Smooth muscle cell (in vitro differentiated cells): ENCODE results near the gene BCL2L13. TPM values are rescaled to one million over a fixed set of nuclear protein-coding genes. Genes with fewer than 3 reads are reported as not detected.

ENCODE experiments used
- DNase-seq: peaks from one replicate; lab custom pipeline; 2025; ENCODE audit not compliant: unreplicated experiment; lab: John Stamatoyannopoulos, UW
- H2AFZ ChIP-seq: fragments of 200-600 bp; sonication (generic); 2 replicates; pipeline ENCODE4 v1.6.0; 2016; ENCODE audit warnings: antibody characterized with exemption, low read depth, mild to moderate bottlenecking
- H3F3A ChIP-seq: fragments of 200-600 bp; sonication (generic); 2 replicates; pipeline ENCODE4 v1.6.0; 2017; ENCODE audit warnings: antibody characterized with exemption, low read depth
- H3K27ac ChIP-seq: fragments of 200-600 bp; sonication (generic); 2 replicates; pipeline ENCODE4 v1.5.1; 2016; ENCODE audit warnings: low read depth, mild to moderate bottlenecking
- H3K27me3 ChIP-seq: fragments of 200-600 bp; sonication (generic); 2 replicates; pipeline ENCODE4 v1.6.1; 2016; ENCODE audit warnings: low read depth, mild to moderate bottlenecking
- H3K36me3 ChIP-seq: fragments of 200-600 bp; sonication (generic); 2 replicates; pipeline ENCODE4 v1.5.1; 2016; ENCODE audit warnings: low read depth
- H3K4me1 ChIP-seq: fragments of 200-600 bp; sonication (generic); 2 replicates; pipeline ENCODE4 v1.5.1; 2016; ENCODE audit warnings: low read depth
- H3K4me2 ChIP-seq: fragments of 200-600 bp; sonication (generic); 2 replicates; pipeline ENCODE4 v1.6.0; 2016; ENCODE audit warnings: mild to moderate bottlenecking
- H3K4me3 ChIP-seq: fragments of 200-600 bp; sonication (generic); 2 replicates; pipeline ENCODE4 v1.5.1; 2016; ENCODE audit warnings: mild to moderate bottlenecking
- H3K79me2 ChIP-seq: fragments of 200-600 bp; sonication (generic); 2 replicates; pipeline ENCODE4 v1.6.0; 2016; ENCODE audit warnings: low read depth, mild to moderate bottlenecking
- H3K9ac ChIP-seq: fragments of 200-600 bp; sonication (generic); 2 replicates; pipeline ENCODE4 v1.6.0; 2016; ENCODE audit warnings: low read depth
- H3K9me3 ChIP-seq: fragments of 200-600 bp; sonication (generic); replicated peaks from 2 replicates; pipeline ENCODE4 v1.5.1; 2016; ENCODE audit warnings: low read depth
- H4K20me1 ChIP-seq: fragments of 200-600 bp; sonication (generic); 2 replicates; pipeline ENCODE4 v1.6.0; 2016; ENCODE audit warnings: low read depth
- WGBS: methylation state at CpG from one replicate; pipeline ENCODE4 v1.1.7; 2016; ENCODE audit warnings: low lambda C conversion rate; 5-methylcytosine and 5-hydroxymethylcytosine counted together
- polyA plus RNA-seq: library from polyadenylated mRNA; unstranded; fragments of >200 nt; fragmentation: Nextera tagmentation; extraction: Ambion mirVana; gene quantifications from 2 replicates; pipeline ENCODE4 v1.2.1, GENCODE V29; 2016
- total RNA-seq: library from RNA; depleted of rRNA; stranded (reverse); fragments of >200 nt; gene quantifications from 2 replicates; pipeline ENCODE4 v1.2.3, GENCODE V29; 2014
- TF ChIP-seq, protein P1 (sequence below): fragments of 200-600 bp; sonication (generic); IDR thresholded peaks from 2 replicates; pipeline ENCODE4 v1.5.1; 2017; ENCODE audit warnings: borderline replicate concordance, mild to moderate bottlenecking, antibody characterized with exemption; ENCODE audit not compliant: insufficient read depth, poor library complexity, severe bottlenecking

Gene BCL2L13, protein sequence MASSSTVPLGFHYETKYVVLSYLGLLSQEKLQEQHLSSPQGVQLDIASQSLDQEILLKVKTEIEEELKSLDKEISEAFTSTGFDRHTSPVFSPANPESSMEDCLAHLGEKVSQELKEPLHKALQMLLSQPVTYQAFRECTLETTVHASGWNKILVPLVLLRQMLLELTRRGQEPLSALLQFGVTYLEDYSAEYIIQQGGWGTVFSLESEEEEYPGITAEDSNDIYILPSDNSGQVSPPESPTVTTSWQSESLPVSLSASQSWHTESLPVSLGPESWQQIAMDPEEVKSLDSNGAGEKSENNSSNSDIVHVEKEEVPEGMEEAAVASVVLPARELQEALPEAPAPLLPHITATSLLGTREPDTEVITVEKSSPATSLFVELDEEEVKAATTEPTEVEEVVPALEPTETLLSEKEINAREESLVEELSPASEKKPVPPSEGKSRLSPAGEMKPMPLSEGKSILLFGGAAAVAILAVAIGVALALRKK
- total RNA-seq (25.7 and 27.0 TPM in 2 replicates), polyA plus RNA-seq (16.7 and 28.7 TPM in 2 replicates)

DNA sequence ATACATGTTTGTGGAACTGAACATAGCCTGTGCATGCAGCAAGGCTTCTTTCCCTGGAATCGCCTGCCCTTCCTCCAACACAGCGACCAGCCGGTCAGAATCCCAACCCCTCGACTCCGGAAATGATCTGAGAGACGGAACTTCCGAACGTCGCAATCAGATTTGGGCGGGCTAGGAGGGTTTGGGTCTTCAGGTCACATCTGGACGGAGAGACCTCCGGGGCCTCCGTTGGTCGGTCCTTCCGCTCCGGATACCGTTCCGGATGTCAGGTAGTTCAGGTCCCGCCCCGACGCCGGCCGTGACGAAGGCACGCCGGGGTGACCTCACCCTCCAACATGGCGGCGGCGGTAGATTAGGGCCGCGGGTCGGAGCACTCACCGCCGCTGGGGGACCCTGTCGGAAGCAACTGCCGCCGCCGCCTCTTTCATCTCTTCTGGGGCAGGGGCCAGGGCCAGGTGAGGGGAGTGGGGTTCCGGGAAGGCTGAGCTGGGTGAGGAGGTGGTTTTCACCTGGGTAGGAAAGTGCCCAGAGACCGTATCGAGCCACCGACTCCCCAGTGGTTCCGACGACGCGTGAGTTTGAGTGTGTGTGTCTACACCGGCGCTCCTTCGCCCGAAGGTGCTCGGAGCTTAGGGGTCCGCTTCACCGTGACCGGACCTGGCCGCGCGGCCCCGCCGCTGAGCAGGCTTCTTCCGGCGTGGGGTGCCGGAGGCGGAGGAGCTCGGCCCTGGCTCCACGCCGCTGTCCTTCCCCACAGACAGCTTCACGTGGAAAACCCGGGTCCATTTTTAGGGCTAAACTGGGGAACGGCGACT, at the start of gene BCL2L13:
Gene BCL2L13, plus strand, starts transcription at position 326 of the 815 bp plus-strand sequence. CDS start 16,955 bp downstream, outside the sequence.
- Histone ChIP-seq H3K79me2 (peaks cover 41% of the 10 kb centered on the region), H3K27ac (peak within 1 kb of the TSS; percentile 100), H3K9me3 (no peaks in the 10 kb centered on the region), H4K20me1 (no peaks in the 10 kb centered on the region), H3K9ac (peak within 1 kb of the TSS; percentile 100), H3K4me2 (peak within 1 kb of the TSS; percentile 91), H3F3A (no peaks in the 10 kb centered on the region), H3K4me1 (peaks cover 12% of the 10 kb centered on the region), H2AFZ (peak within 1 kb of the TSS; percentile 29), H3K27me3 (no peaks in the 10 kb centered on the region), H3K4me3 (peak within 1 kb of the TSS; percentile 72), H3K36me3 (no peaks in the 10 kb centered on the region)
- under 1% methylated on average over 70 of the region's 70 CpGs for WGBS
- peak; percentile 59 for DNase-seq
- TF ChIP-seq, protein P1, sequence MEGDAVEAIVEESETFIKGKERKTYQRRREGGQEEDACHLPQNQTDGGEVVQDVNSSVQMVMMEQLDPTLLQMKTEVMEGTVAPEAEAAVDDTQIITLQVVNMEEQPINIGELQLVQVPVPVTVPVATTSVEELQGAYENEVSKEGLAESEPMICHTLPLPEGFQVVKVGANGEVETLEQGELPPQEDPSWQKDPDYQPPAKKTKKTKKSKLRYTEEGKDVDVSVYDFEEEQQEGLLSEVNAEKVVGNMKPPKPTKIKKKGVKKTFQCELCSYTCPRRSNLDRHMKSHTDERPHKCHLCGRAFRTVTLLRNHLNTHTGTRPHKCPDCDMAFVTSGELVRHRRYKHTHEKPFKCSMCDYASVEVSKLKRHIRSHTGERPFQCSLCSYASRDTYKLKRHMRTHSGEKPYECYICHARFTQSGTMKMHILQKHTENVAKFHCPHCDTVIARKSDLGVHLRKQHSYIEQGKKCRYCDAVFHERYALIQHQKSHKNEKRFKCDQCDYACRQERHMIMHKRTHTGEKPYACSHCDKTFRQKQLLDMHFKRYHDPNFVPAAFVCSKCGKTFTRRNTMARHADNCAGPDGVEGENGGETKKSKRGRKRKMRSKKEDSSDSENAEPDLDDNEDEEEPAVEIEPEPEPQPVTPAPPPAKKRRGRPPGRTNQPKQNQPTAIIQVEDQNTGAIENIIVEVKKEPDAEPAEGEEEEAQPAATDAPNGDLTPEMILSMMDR, result no peak

DNA sequence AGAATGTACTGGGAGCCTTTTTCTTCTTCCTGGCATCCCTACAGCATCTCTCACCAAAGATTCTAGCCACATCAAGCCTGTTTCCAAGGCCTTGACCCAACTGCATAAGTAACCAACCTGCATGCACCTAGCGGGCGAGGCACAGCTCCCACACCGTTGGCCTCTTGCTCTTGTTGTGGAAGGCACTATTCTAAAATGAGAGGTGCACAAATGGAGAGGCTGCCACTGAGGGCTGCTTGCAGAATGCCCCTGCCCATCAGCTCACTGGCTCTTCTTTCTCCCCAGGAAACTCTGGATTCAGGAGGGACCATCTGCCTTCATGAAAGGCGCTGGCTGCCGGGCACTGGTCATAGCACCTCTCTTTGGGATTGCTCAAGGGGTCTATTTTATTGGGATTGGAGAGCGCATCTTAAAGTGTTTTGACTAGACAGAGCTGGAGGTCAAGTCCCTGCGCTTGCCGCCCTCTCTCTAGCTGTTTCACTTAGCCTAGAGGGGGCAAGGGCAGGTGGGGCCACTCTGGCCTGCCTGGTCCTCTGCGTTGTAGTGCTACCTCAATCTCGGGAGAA, 48.7 kb upstream of the BCL2L13 start:
- WGBS, result 94% methylated on average over 10 of the region's 10 CpGs
- TF ChIP-seq, protein P1, result no peak
- peaks cover 14% of the 10 kb centered on the region for H3K36me3 ChIP-seq

DNA sequence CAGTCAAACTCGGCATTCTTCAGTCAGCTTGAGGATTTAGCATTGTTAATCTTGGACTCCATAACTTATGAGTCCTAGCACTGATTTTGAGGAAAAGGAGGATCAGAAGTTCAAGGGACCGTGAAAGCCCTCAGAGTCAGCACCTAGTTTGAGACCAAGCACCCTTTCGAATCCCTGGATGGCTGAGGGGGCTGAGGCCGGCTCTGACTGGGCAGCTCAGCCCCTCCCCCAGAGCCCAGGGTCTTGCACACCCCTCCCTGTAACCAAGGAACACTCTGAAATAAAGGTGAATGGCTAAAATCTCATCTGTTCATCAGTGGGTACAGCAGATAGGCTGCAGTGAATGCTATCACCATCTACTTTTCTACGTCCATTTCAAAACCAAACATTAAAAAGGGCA, 48.0 kb upstream of the BCL2L13 start:
- Histone ChIP-seq H3K4me3 (no peak overlapping the region), H3K4me2 (no peak overlapping the region)
- WGBS, result 98% methylated on average over 5 of the region's 5 CpGs

More for the DNA sequence above, 48.7 kb upstream of the BCL2L13 start:
- Histone ChIP-seq H3K79me2 (no peaks in the 10 kb centered on the region), H3K27ac (no peak overlapping the region), H4K20me1 (no peaks in the 10 kb centered on the region), H3F3A (no peaks in the 10 kb centered on the region), H3K4me2 (no peak overlapping the region), H3K27me3 (no peaks in the 10 kb centered on the region), H3K9me3 (no peaks in the 10 kb centered on the region), H2AFZ (no peak overlapping the region), H3K4me3 (no peak overlapping the region), H3K4me1 (no peaks in the 10 kb centered on the region), H3K9ac (no peak overlapping the region)
- no peak for DNase-seq

More for the DNA sequence above, 48.0 kb upstream of the BCL2L13 start:
- TF ChIP-seq, protein P1, result no peak
- no peak for DNase-seq
- H3K36me3 ChIP-seq, result peaks cover 14% of the 10 kb centered on the region
- no peaks in the 10 kb centered on the region for H3K79me2 ChIP-seq
- H3K27ac ChIP-seq, result no peak overlapping the region
- no peak overlapping the region for H2AFZ ChIP-seq
- H3K9ac ChIP-seq, result no peak overlapping the region
- H3F3A ChIP-seq, result no peaks in the 10 kb centered on the region
- H4K20me1 ChIP-seq, result no peaks in the 10 kb centered on the region
- H3K9me3 ChIP-seq, result no peaks in the 10 kb centered on the region
- no peaks in the 10 kb centered on the region for H3K4me1 ChIP-seq
- H3K27me3 ChIP-seq, result no peaks in the 10 kb centered on the region
